PC-9 (cell line): ENCODE measurements around the gene LRFN2.

Experiments used
- CTCF ChIP-seq: fragments of 200-600 bp; sonication (generic); conservative IDR thresholded peaks from 2 replicates; pipeline ENCODE4 v1.6.1; 2017; ENCODE audit warnings: mixed run types, antibody characterized with exemption, mild to moderate bottlenecking, moderate library complexity
- EZH2 ChIP-seq: fragments of 200-600 bp; sonication (generic); IDR thresholded peaks from 2 replicates; pipeline ENCODE4 v1.8.0; 2017; ENCODE audit warnings: antibody characterized with exemption, low read depth

- no peak for TF ChIP-seq CTCF
- TF ChIP-seq EZH2: no peak
Observed at GRCh38 chr6:40579101-40579500, 8.1 kb downstream of the LRFN2 start.
